Gastrocnemius medialis (tissue), 4 donors: ENCODE results near the gene ASXL3. TPM values are rescaled to one million over a fixed set of nuclear protein-coding genes. Genes with fewer than 3 reads are reported as not detected.

Source experiments
- ATAC-seq, 2 donors: fragments of 150-250 bp; one replicate each; pipeline ENCODE4 v1.9.1; 2016
- DNase-seq, 2 donors: peaks; one replicate each; pipeline ENCODE4 v3.0.0-alpha.2; 2019
- H3K27ac ChIP-seq, 4 donors: fragments of 200-600 bp; sonication (generic); 1 replicate in 1 of 4; 2 replicates in 3 of 4; pipeline ENCODE4 v1.5.1; 2016 to 2018; ENCODE audit warnings: mild to moderate bottlenecking in 2 of 4, moderate library complexity in 1 of 4
- H3K27me3 ChIP-seq, 3 donors: fragments of 200-600 bp; sonication (generic) in 2 of 3; 1 replicate in 1 of 3; 2 replicates in 2 of 3; pipeline versions ENCODE4 v1.5.1 to v1.6.0; 2016 to 2019; ENCODE audit warnings: mild to moderate bottlenecking in 1 of 3, moderate library complexity in 1 of 3
- H3K36me3 ChIP-seq, 2 donors: fragments of 200-600 bp; sonication (generic) in 1 of 2; one replicate each; pipeline ENCODE4 v1.5.1; 2017 to 2018
- H3K4me1 ChIP-seq, 2 donors: fragments of 200-600 bp; sonication (generic) in 1 of 2; one replicate each; pipeline ENCODE4 v1.5.1; 2016 to 2017; ENCODE audit warnings: mild to moderate bottlenecking in 2 of 2
- H3K4me3 ChIP-seq, 4 donors: fragments of 200-600 bp; sonication (generic) in 3 of 4; 1 replicate in 1 of 4; 2 replicates in 3 of 4; pipeline ENCODE4 v1.5.1; 2016 to 2019; ENCODE audit warnings: mild to moderate bottlenecking in 2 of 4
- H3K9me3 ChIP-seq, 3 donors: fragments of 200-600 bp; sonication (generic) in 2 of 3; 1 replicate in 1 of 3; 2 replicates in 2 of 3; pipeline ENCODE4 v1.5.1; 2016 to 2019
- CTCF ChIP-seq, 5 experiments: fragments of 450-650 bp in 3 of 5; fragments of 200-600 bp in 2 of 5; sonication (generic) in 2 of 5; IDR thresholded peaks in 4 of 5; conservative IDR thresholded peaks in 1 of 5; 1 replicate in 4 of 5; 2 replicates in 1 of 5; pipeline ENCODE4 v1.5.1; 2016 to 2019; ENCODE audit warnings: antibody characterized with exemption in 5 of 5, mild to moderate bottlenecking in 3 of 5, moderate library complexity in 3 of 5
- POLR2A ChIP-seq, 2 donors: fragments of 450-650 bp; IDR thresholded peaks; one replicate each; pipeline ENCODE4 v1.6.1; 2017; ENCODE audit warnings: antibody characterized with exemption in 2 of 2, mild to moderate bottlenecking in 2 of 2, moderate library complexity in 2 of 2
- in situ Hi-C, 4 donors: fragments of 200-750 bp; cut with MboI; loops; one replicate each; pipeline versions ENCODE4 v1.15.0 to v1.8.0; 2017; ENCODE audit warnings: low sequenced_read_pairs in 4 of 4
- intact Hi-C: fragments of 100-400 bp; cut with DNase I; formaldehyde crosslinking; loops from one replicate; pipeline ENCODE4 v1.15.1; 2023; ENCODE audit warnings: low total_unique reads
- total RNA-seq, 4 donors: library from RNA; depleted of rRNA; stranded (reverse); fragments of >200 nt; gene quantifications; one replicate each; pipeline versions ENCODE4 v1.1.0 to v1.2.3, GENCODE V29; 2016

The ASXL3 gene
- total RNA-seq, 4 donors from 2014 or later = 0.04 to 0.12 (median 0.05) TPM; not detected in 1

DNA sequence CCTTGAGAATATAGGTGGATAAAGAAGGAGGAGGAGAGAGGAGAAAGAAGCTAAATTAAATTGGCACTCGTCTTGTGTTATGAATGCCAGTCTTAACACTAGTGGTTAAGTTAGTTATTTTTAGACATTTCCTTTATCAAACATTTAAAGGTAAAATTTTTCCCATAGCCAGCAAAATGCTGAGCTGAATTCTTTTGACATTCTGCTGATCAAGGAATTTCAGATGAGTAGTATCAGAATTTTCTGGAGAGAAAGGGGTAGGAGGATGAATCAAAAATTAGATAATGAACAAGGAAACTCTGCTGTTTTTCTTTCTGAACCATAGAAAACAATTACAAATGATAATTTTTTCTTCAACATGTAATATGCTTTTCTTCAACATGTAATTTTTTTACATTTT is 52.5 kb downstream of the ASXL3 start:
- H3K27ac ChIP-seq = no peak overlapping the region
- no peak for DNase-seq
- no peaks in the 10 kb centered on the region for H3K27me3 ChIP-seq
- no peak for ATAC-seq
- TF ChIP-seq POLR2A (IDR thresholded peaks at IDR 0.05) (no peak), CTCF (IDR thresholded peaks at IDR 0.05 in 4 of 5, conservative IDR thresholded peaks at IDR 0.05 in 1 of 5) (no peak)
- no peaks in the 10 kb centered on the region for H3K4me1 ChIP-seq
- intact Hi-C loops (no loop called here), in situ Hi-C loops (no loop called here)
- H3K36me3 ChIP-seq = no peaks in the 10 kb centered on the region
- no peaks in the 10 kb centered on the region for H3K9me3 ChIP-seq
- no peak overlapping the region for H3K4me3 ChIP-seq

DNA sequence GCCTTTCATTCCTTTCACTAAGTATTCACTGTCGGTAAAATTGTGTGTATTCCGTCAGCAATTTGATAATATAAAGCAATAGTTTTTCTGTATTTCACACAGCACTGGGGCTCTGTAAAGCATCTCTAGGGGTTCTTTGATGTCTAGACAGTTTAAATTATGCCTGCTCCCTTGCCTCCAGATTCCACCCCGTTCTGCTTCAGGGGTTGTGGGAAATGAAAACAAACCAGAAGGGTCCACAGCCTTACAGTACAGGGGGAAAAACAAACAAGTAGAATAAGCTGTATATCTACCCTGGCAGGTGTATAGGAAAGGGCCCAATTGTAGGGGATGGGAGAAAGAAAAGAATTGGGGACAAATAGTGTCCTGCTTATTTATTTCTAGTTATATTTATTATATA is 63.1 kb downstream of the ASXL3 start:
- no peak for TF ChIP-seq CTCF (IDR thresholded peaks at IDR 0.05 in 4 of 5, conservative IDR thresholded peaks at IDR 0.05 in 1 of 5)
- no peak for TF ChIP-seq POLR2A (IDR thresholded peaks at IDR 0.05)
- H3K9me3 ChIP-seq = no peaks in the 10 kb centered on the region
- no peak overlapping the region for H3K27ac ChIP-seq
- in situ Hi-C loops (no loop called here), intact Hi-C loops (no loop called here)
- H3K36me3 ChIP-seq = no peaks in the 10 kb centered on the region
- no peaks in the 10 kb centered on the region for H3K4me1 ChIP-seq
- DNase-seq (no peak), ATAC-seq (no peak)
- H3K27me3 ChIP-seq = no peaks in the 10 kb centered on the region
- H3K4me3 ChIP-seq = no peak overlapping the region

DNA sequence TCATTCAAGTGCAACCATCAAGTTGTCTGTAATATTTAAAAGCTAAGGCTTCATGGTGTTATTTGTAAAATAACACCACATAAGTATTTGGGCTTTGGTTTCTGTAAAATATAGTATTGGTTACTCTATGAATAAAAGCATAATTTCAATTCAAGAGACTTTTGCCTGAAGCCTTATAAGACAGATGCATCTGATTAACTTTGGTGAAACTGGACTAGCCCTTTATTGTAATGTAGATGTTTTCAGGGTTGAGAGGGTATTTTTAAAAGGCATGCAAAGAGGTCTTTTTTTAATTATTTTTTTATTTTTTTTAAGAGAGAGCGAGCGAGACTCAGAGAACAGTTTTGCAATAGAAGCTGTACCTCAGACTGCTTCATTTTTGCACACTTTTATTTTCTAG is 66.5 kb downstream of the ASXL3 start:
- TF ChIP-seq POLR2A (IDR thresholded peaks at IDR 0.05) (no peak), CTCF (IDR thresholded peaks at IDR 0.05 in 4 of 5, conservative IDR thresholded peaks at IDR 0.05 in 1 of 5) (no peak)
- H3K36me3 ChIP-seq = no peaks in the 10 kb centered on the region
- intact Hi-C loops (no loop called here), in situ Hi-C loops (no loop called here)
- DNase-seq (no peak), ATAC-seq (no peak)
- H3K4me3 ChIP-seq = no peak overlapping the region
- H3K27me3 ChIP-seq = no peaks in the 10 kb centered on the region
- no peak overlapping the region for H3K27ac ChIP-seq
- H3K4me1 ChIP-seq = no peaks in the 10 kb centered on the region
- no peaks in the 10 kb centered on the region for H3K9me3 ChIP-seq

- no peaks in the 10 kb centered on the region for H3K4me1 ChIP-seq
- DNase-seq (no peak), ATAC-seq (no peak)
- H3K9me3 ChIP-seq = no peaks in the 10 kb centered on the region
- H3K36me3 ChIP-seq = no peaks in the 10 kb centered on the region
- TF ChIP-seq CTCF (IDR thresholded peaks at IDR 0.05 in 4 of 5, conservative IDR thresholded peaks at IDR 0.05 in 1 of 5) = no peak
- no peak for TF ChIP-seq POLR2A (IDR thresholded peaks at IDR 0.05)
- no peak overlapping the region for H3K27ac ChIP-seq
- in situ Hi-C loops = no loop called here
- H3K4me3 ChIP-seq = no peak overlapping the region
- intact Hi-C loops = no loop called here
- H3K27me3 ChIP-seq = no peaks in the 10 kb centered on the region
Measured at GRCh38 chr18:33647365-33647764, 69.3 kb downstream of the ASXL3 start.

DNA sequence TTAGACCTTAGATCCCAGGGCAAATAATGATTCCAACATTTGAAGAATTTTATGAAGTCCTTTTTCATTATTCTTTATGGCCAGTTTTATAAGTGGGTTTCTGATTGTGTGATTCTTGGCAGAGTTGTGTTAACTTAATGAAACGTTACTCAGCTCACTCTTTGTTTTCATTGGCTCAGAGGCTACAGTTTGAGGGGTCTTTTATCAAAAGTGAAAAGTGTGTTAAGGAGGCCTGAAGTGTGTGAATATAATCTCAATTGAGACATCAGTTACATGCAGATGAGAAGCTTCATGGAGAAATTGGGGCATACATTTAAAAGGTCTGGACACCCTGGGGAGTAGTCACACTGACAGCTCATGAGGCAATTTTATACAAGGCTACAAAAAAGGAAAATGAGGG is 74.6 kb downstream of the ASXL3 start:
- Histone ChIP-seq H3K4me3 (no peak overlapping the region), H3K9me3 (no peaks in the 10 kb centered on the region), H3K4me1 (peaks cover 0 to 4% of the 10 kb centered on the region in 2 donors), H3K27me3 (no peaks in the 10 kb centered on the region), H3K36me3 (no peaks in the 10 kb centered on the region), H3K27ac (no peak overlapping the region)
- TF ChIP-seq CTCF (IDR thresholded peaks at IDR 0.05 in 4 of 5, conservative IDR thresholded peaks at IDR 0.05 in 1 of 5) (no peak), POLR2A (IDR thresholded peaks at IDR 0.05) (no peak)
- ATAC-seq (no peak), DNase-seq (no peak)
- in situ Hi-C loops (loop anchor here in 1 of 4 donors (25.0 kb wide), 1 partner anchor 110 kb away; no protein-coding TSS in a partner anchor), intact Hi-C loops (no loop called here)
